Stimulated activated CD4-positive, alpha-beta T cell treated with anti-CD3 and anti-CD28 coated beads, Interleukin-4, amount 100 ng/mL, for 48 hours (primary cell): ENCODE measurements around the gene ULK4.

Experiments used
- DNase-seq, 2 donors: peaks; one replicate each; pipeline ENCODE4 v3.0.0-alpha.2; 2020; ENCODE audit warnings: low read depth in 2 of 2

Gene ULK4

GRCh38 chr3:41223078-41223477, 738.8 kb downstream of the ULK4 start:
- DNase-seq, result no peak

- no peak for DNase-seq
These were observed 739.4 kb downstream of the ULK4 start for GRCh38 chr3:41222501-41222900.

- DNase-seq, result no peak
These were observed 739.9 kb downstream of the ULK4 start for GRCh38 chr3:41222012-41222411.

- no peak for DNase-seq
These were observed 740.8 kb downstream of the ULK4 start for GRCh38 chr3:41220906-41221677.

GRCh38 chr3:41219424-41219823, 742.5 kb downstream of the ULK4 start:
- DNase-seq, result no peak

- DNase-seq, result no peak
These were observed 744.9 kb downstream of the ULK4 start for GRCh38 chr3:41216993-41217392.

- no peak for DNase-seq
These were observed 745.5 kb downstream of the ULK4 start for GRCh38 chr3:41216422-41216821.

- no peak for DNase-seq
These were observed 748.3 kb downstream of the ULK4 start for GRCh38 chr3:41213588-41213987.

GRCh38 chr3:41212088-41212487, 749.8 kb downstream of the ULK4 start:
- no peak for DNase-seq

GRCh38 chr3:41210966-41211365, 750.9 kb downstream of the ULK4 start:
- DNase-seq, result no peak

GRCh38 chr3:41209646-41210045, 752.3 kb downstream of the ULK4 start:
- DNase-seq, result no peak

GRCh38 chr3:41208507-41209220, 753.2 kb downstream of the ULK4 start:
- DNase-seq, result no peak

GRCh38 chr3:41207355-41207754, 754.5 kb downstream of the ULK4 start:
- no peak for DNase-seq

- no peak for DNase-seq
These were observed 756.3 kb downstream of the ULK4 start for GRCh38 chr3:41205591-41205990.

GRCh38 chr3:41204369-41204768, 757.5 kb downstream of the ULK4 start:
- DNase-seq, result no peak

- DNase-seq, result no peak
These were observed 759.0 kb downstream of the ULK4 start for GRCh38 chr3:41202834-41203345.

GRCh38 chr3:41202075-41202833, 759.6 kb downstream of the ULK4 start:
- DNase-seq, result no peak

- DNase-seq, result no peak
These were observed 761.3 kb downstream of the ULK4 start for GRCh38 chr3:41200669-41201021.

- DNase-seq, result peak; percentile 24 to 42
These were observed 761.8 kb downstream of the ULK4 start for GRCh38 chr3:41199866-41200668.

- DNase-seq, result peak; percentile 86 to 88
These were observed 762.7 kb downstream of the ULK4 start, which contains the start of gene CTNNB1 for GRCh38 chr3:41198950-41199865. Gene CTNNB1, plus strand, starts transcription at chr3:41199505. Its CDS starts 24,564 bp downstream, at chr3:41224069.
